PC-9 (cell line): ENCODE measurements around the gene CADPS2.

Experiments
- EZH2 ChIP-seq: fragments of 200-600 bp; sonication (generic); IDR thresholded peaks from 2 replicates; pipeline ENCODE4 v1.8.0; 2017; ENCODE audit warnings: antibody characterized with exemption, low read depth
- TF ChIP-seq, protein P1 (sequence below): fragments of 200-600 bp; sonication (generic); conservative IDR thresholded peaks from 2 replicates; pipeline ENCODE4 v1.6.1; 2017; ENCODE audit warnings: mixed run types, antibody characterized with exemption, mild to moderate bottlenecking, moderate library complexity

DNA sequence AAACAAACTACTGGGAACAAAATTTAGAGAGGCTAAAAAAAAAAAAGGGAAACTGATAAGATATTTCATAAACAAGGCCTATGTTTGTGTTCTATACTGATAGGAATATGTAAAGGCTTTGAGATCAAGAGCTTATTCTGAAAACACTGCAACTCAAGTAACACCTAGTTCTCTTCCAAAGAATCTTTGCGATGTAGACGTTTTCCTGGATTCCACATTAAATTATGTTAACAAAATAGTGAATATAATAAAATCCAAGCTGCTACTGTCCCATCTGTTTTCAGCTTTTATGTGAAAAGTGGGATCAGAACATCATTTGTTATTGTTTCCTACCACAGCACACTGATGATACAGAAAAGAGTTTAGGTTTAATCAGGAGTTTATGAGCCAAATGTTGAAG, 130.6 kb downstream of the CADPS2 start:
- TF ChIP-seq, protein P1, sequence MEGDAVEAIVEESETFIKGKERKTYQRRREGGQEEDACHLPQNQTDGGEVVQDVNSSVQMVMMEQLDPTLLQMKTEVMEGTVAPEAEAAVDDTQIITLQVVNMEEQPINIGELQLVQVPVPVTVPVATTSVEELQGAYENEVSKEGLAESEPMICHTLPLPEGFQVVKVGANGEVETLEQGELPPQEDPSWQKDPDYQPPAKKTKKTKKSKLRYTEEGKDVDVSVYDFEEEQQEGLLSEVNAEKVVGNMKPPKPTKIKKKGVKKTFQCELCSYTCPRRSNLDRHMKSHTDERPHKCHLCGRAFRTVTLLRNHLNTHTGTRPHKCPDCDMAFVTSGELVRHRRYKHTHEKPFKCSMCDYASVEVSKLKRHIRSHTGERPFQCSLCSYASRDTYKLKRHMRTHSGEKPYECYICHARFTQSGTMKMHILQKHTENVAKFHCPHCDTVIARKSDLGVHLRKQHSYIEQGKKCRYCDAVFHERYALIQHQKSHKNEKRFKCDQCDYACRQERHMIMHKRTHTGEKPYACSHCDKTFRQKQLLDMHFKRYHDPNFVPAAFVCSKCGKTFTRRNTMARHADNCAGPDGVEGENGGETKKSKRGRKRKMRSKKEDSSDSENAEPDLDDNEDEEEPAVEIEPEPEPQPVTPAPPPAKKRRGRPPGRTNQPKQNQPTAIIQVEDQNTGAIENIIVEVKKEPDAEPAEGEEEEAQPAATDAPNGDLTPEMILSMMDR, result no peak
- TF ChIP-seq EZH2, result no peak
